Measurements from ENCODE around the gene CTNNA2. TPM values are rescaled to one million over a fixed set of nuclear protein-coding genes. Genes with fewer than 3 reads are reported as not detected.

Gene CTNNA2
- total and polyA plus RNA-seq, 2 of the 8 experiments (the other 6 are each of a cell fraction or from before 2014, with no cell fraction given): 3.9 to 9.0 TPM

DNA sequence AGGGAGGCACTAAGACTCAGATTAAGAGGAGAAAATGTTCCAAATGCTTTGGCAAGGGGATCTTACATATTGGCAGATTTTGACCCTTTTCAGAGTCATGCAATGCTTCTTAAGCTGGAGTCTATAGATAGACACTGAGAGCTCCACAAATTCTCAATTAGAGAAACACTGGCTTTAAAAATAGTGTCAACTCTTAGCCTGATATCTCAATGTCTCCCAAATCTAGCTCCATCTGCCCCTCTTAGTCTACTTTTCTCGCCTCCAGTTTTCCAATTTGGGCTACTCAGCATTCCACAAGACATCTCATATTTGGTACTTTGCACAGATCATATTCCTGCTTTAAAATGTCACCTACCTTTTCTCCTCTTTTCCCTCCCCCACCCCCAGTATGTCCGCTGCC lies 559.1 kb downstream of the CTNNA2 start:
- H3K23ac ChIP-seq (ENCODE audit: insufficient read length): no peak overlapping the region
- no peaks in the 10 kb centered on the region for H3K36me3 ChIP-seq (ENCODE audit: control insufficient read depth in 2 of 4, insufficient read depth in 4 of 4, low read length in 3 of 4)
- H3K9me3 ChIP-seq (ENCODE audit: insufficient read depth in 2 of 2, low read depth in 1 of 2, low read length in 1 of 2): no peaks in the 10 kb centered on the region
- H3K4me2 ChIP-seq (ENCODE audit: insufficient read depth in 1 of 2, low read depth in 2 of 2, low read length in 2 of 2): no peak overlapping the region
- no peaks in the 10 kb centered on the region; the same call in 1 of the 2 replicates for H3K23me2 ChIP-seq (ENCODE audit: low read depth, low read length)
- no peaks in the 10 kb centered on the region; a peak in 1 of 7 replicates for H3K27me3 ChIP-seq (replicated peaks in 1 of 4; ENCODE audit: control insufficient read depth in 3 of 4, extremely low read depth in 1 of 4, insufficient read depth in 3 of 4, low read length in 3 of 4)
- H3K14ac ChIP-seq (ENCODE audit: insufficient read length): no peak overlapping the region
- H3K79me2 ChIP-seq (ENCODE audit: control insufficient read depth in 1 of 2, insufficient read depth in 2 of 2, low read length in 2 of 2): no peaks in the 10 kb centered on the region
- H3K4me3 ChIP-seq (ENCODE audit: extremely low read depth in 1 of 4, insufficient read depth in 2 of 4, low read depth in 3 of 4, low read length in 4 of 4): no peak overlapping the region
- H2BK120ac ChIP-seq (replicated peaks; ENCODE audit: low read depth, low read length): no peak overlapping the region
- no peak overlapping the region for H3K18ac ChIP-seq (ENCODE audit: extremely low read depth, low read length)
- no peaks in the 10 kb centered on the region for H3K79me1 ChIP-seq (ENCODE audit: low read depth, low read length)
- no peak overlapping the region for H3K27ac ChIP-seq (ENCODE audit: low read depth, low read length)
- ChIA-PET POLR2A (ENCODE audit: partially characterized antibody) (no interaction called here), CTCF (ENCODE audit: partially characterized antibody) (interaction anchor here (0.6 to 4.6 kb wide), 18 partner anchors 8 to 505 kb away, joined by 3 to 23 read pairs (median 3); no protein-coding TSS in a partner anchor)
- H2AFZ ChIP-seq (ENCODE audit: low read length): no peak overlapping the region
- H2BK5ac ChIP-seq (ENCODE audit: low read depth, low read length): no peak overlapping the region
- no peak overlapping the region for H2BK12ac ChIP-seq (ENCODE audit: low read depth, low read length)
- H4K20me1 ChIP-seq (replicated peaks in 1 of 2; ENCODE audit: control insufficient read depth in 1 of 2, insufficient read depth in 2 of 2, low read length in 2 of 2): no peaks in the 10 kb centered on the region
- H4K91ac ChIP-seq (replicated peaks; ENCODE audit: insufficient read length, low read length): no peak overlapping the region
- DNase-seq (ENCODE audit: low read depth in 1 of 2, low spot score in 2 of 2) (no peak), FAIRE-seq (no peak)
- H2AK5ac ChIP-seq (ENCODE audit: low read depth, low read length): no peak overlapping the region
- H2BK20ac ChIP-seq (ENCODE audit: low read length): no peak overlapping the region
- H4K5ac ChIP-seq (ENCODE audit: insufficient read length, low read depth, low read length): no peak overlapping the region
- H3K56ac ChIP-seq (replicated peaks; ENCODE audit: insufficient read length, low read depth, low read length): no peak overlapping the region
- 86% methylated on average over 2 of the region's 2 CpGs; no CpG with 5 or more reads in 1 of the 2 experiments for WGBS, 2 experiments (ENCODE audit: extremely low coverage in 1 of 2, insufficient coverage in 1 of 2, insufficient read length in 1 of 2, insufficient replicate concordance in 2 of 2, low coverage in 1 of 2, low lambda C conversion rate in 2 of 2, missing lambda C conversion rate in 1 of 2)
- no peak overlapping the region for H4K8ac ChIP-seq (ENCODE audit: extremely low read depth, insufficient read depth, low read length)
- no peak overlapping the region for H2BK15ac ChIP-seq (ENCODE audit: low read length)
- no peak overlapping the region for H3K4ac ChIP-seq (replicated peaks; ENCODE audit: insufficient read length, low read depth, low read length)
- no peaks in the 10 kb centered on the region for H3K4me1 ChIP-seq (replicated peaks in 1 of 4; ENCODE audit: control insufficient read depth in 3 of 4, insufficient read depth in 4 of 4, low read length in 3 of 4)
- H3K9ac ChIP-seq (replicated peaks in 1 of 4; ENCODE audit: extremely low read depth in 1 of 4, low read depth in 3 of 4, low read length in 3 of 4): no peak overlapping the region

All from H1 (cell line).